ENCODE data around the gene PRDM15. TPM values are rescaled to one million over a fixed set of nuclear protein-coding genes. Genes with fewer than 3 reads are reported as not detected.

Gene PRDM15
- total RNA-seq, 1 experiment from 2014 or later, result 10.4 TPM

DNA sequence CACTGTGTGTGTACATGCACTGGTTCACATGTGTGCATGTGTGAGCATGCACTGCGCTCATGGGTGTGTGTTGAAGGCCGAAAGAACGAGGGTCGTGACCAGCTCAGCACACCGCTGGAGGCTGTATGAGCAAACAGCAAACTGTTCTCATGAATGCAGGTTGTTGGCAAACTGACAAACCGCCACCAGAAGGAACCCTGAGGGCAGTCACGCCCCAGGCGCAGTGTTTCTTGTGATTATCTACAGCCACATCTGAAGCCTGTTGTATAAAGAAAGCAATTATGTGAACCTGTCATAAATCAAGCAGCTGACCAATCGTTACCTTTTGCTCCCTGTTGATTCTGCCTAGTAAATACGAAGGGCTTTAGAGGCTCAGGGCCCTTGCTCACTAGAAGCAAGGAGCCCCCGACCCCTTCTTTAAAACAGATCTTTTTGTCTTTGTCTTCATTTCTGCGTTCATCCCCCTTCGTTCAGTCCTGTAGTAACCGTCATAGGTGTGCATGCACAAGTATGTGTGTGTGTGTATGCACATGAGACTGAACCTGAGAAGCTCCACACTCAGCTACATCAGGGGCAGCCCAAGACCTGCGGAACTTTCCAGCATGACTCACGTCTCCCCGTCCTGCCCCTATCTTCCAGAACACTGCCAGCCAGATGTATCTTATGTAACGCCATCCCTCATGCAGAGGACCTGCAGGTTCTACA is 95.5 kb downstream of the PRDM15 start:
- peaks cover 50% of the 10 kb centered on the region for H3K4me1 Mint-ChIP-seq (ENCODE audit: low read depth, unreplicated experiment)
- CTCF ChIA-PET, result interaction anchor here (0.6 to 1.5 kb wide), 4 partner anchors 12 to 327 kb away, joined by 3 to 11 read pairs (median 4); no protein-coding TSS in a partner anchor
- peaks cover 7% of the 10 kb centered on the region for H3K36me3 Mint-ChIP-seq (ENCODE audit: insufficient read depth, unreplicated experiment)
- TF ChIP-seq, protein P1, sequence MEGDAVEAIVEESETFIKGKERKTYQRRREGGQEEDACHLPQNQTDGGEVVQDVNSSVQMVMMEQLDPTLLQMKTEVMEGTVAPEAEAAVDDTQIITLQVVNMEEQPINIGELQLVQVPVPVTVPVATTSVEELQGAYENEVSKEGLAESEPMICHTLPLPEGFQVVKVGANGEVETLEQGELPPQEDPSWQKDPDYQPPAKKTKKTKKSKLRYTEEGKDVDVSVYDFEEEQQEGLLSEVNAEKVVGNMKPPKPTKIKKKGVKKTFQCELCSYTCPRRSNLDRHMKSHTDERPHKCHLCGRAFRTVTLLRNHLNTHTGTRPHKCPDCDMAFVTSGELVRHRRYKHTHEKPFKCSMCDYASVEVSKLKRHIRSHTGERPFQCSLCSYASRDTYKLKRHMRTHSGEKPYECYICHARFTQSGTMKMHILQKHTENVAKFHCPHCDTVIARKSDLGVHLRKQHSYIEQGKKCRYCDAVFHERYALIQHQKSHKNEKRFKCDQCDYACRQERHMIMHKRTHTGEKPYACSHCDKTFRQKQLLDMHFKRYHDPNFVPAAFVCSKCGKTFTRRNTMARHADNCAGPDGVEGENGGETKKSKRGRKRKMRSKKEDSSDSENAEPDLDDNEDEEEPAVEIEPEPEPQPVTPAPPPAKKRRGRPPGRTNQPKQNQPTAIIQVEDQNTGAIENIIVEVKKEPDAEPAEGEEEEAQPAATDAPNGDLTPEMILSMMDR (IDR thresholded peaks at IDR 0.05; ENCODE audit: unreplicated experiment), result no peak
- H3K27ac Mint-ChIP-seq (ENCODE audit: unreplicated experiment), result peak overlapping the region; percentile 62
- H3K4me3 Mint-ChIP-seq (ENCODE audit: low read depth, unreplicated experiment), result peak overlapping the region; percentile 15
- no TSS peak for BruUV-seq (replicated peaks)
- intact Hi-C loops (cut with micrococcal nuclease; ENCODE audit: unreplicated experiment), result no loop called here
- no peaks in the 10 kb centered on the region for H3K9me3 Mint-ChIP-seq (ENCODE audit: low read depth, unreplicated experiment)
- no peaks in the 10 kb centered on the region for H3K27me3 Mint-ChIP-seq (ENCODE audit: unreplicated experiment)
- peak; percentile 86 for DNase-seq

- intact Hi-C loops (cut with micrococcal nuclease; ENCODE audit: unreplicated experiment), result no loop called here
- H3K4me1 Mint-ChIP-seq (ENCODE audit: low read depth, unreplicated experiment), result peaks cover 40% of the 10 kb centered on the region
- H3K9me3 Mint-ChIP-seq (ENCODE audit: low read depth, unreplicated experiment), result no peaks in the 10 kb centered on the region
- no peak overlapping the region for H3K4me3 Mint-ChIP-seq (ENCODE audit: low read depth, unreplicated experiment)
- BruUV-seq (replicated peaks), result no TSS peak
- no peak overlapping the region for H3K27ac Mint-ChIP-seq (ENCODE audit: unreplicated experiment)
- H3K27me3 Mint-ChIP-seq (ENCODE audit: unreplicated experiment), result no peaks in the 10 kb centered on the region
- TF ChIP-seq, protein P1 (IDR thresholded peaks at IDR 0.05; ENCODE audit: unreplicated experiment), result no peak
- no peak for DNase-seq
- CTCF ChIA-PET, result no interaction called here
- H3K36me3 Mint-ChIP-seq (ENCODE audit: insufficient read depth, unreplicated experiment), result peaks cover 3% of the 10 kb centered on the region
Measured at GRCh38 chr21:41781050-41781410, 98.1 kb downstream of the PRDM15 start.

- no peak for DNase-seq
- no TSS peak for BruUV-seq (replicated peaks)
- intact Hi-C loops (cut with micrococcal nuclease; ENCODE audit: unreplicated experiment), result no loop called here
- Mint-ChIP-seq H3K36me3 (ENCODE audit: insufficient read depth, unreplicated experiment) (no peaks in the 10 kb centered on the region), H3K4me3 (ENCODE audit: low read depth, unreplicated experiment) (no peak overlapping the region), H3K27me3 (ENCODE audit: unreplicated experiment) (no peaks in the 10 kb centered on the region), H3K4me1 (ENCODE audit: low read depth, unreplicated experiment) (peaks cover 35% of the 10 kb centered on the region), H3K27ac (ENCODE audit: unreplicated experiment) (no peak overlapping the region), H3K9me3 (ENCODE audit: low read depth, unreplicated experiment) (no peaks in the 10 kb centered on the region)
- CTCF ChIA-PET, result interaction anchor here (0.8 kb wide), 1 partner anchor 54 kb away, joined by 20 read pairs; no protein-coding TSS in a partner anchor
- TF ChIP-seq, protein P1 (IDR thresholded peaks at IDR 0.05; ENCODE audit: unreplicated experiment), result no peak
Measured at GRCh38 chr21:41780337-41781049, 98.7 kb downstream of the PRDM15 start.

DNA sequence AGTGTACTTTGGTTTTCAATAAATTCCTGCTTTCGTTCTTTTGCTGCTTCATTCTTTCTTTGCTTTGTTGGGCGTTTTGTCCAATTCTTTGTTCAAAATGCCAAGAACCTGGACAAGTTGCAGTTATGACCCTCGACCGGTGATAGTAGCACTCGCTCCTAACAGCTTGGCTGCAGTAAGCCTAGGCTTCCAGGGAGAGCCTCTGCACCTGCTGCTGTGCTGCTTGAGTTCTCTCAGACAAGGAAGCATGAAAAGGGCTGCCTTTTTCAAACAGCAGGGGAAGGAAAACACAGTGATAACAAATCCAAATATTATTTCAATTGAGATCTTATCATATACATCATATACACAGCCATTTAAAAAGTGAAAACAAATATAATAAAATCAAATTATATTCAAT is 99.5 kb downstream of the PRDM15 start:
- intact Hi-C loops (cut with micrococcal nuclease; ENCODE audit: unreplicated experiment), result no loop called here
- H3K36me3 Mint-ChIP-seq (ENCODE audit: insufficient read depth, unreplicated experiment), result no peaks in the 10 kb centered on the region
- peaks cover 40% of the 10 kb centered on the region for H3K4me1 Mint-ChIP-seq (ENCODE audit: low read depth, unreplicated experiment)
- CTCF ChIA-PET, result no interaction called here
- TF ChIP-seq, protein P1 (IDR thresholded peaks at IDR 0.05; ENCODE audit: unreplicated experiment), result no peak
- no peaks in the 10 kb centered on the region for H3K9me3 Mint-ChIP-seq (ENCODE audit: low read depth, unreplicated experiment)
- no TSS peak for BruUV-seq (replicated peaks)
- H3K4me3 Mint-ChIP-seq (ENCODE audit: low read depth, unreplicated experiment), result no peak overlapping the region
- DNase-seq, result no peak
- no peak overlapping the region for H3K27ac Mint-ChIP-seq (ENCODE audit: unreplicated experiment)
- H3K27me3 Mint-ChIP-seq (ENCODE audit: unreplicated experiment), result no peaks in the 10 kb centered on the region

Measured in Calu3 (cell line).